Stimulated activated CD4-positive, alpha-beta T cell treated with anti-CD3 and anti-CD28 coated beads, Interleukin-1b, Interleukin-23, amount 100 ng/mL, for 4 hours (primary cell): ENCODE measurements around the gene FKBP2.
"Not testable (repeated sequence)": the region's sequence is repeated elsewhere in the genome, so short reads cannot be mapped to it uniquely, and the experiment has no call there.

Experiments used
- DNase-seq, 2 donors: peaks; one replicate each; pipeline ENCODE4 v3.0.0-alpha.2; 2020; ENCODE audit warnings: low read depth in 2 of 2

Gene FKBP2

GRCh38 chr11:64233913-64234586, 6.8 kb upstream of the FKBP2 start, which contains the start of gene VEGFB:
Gene VEGFB, plus strand, starts transcription at chr11:64234584. Its CDS starts 250 bp downstream, at chr11:64234834.
- peak; percentile 64 to 69 for DNase-seq

GRCh38 chr11:64234647-64235379, 6.1 kb upstream of the FKBP2 start:
- peak in 1 of 2 donors; percentile 44 for DNase-seq

- DNase-seq, result no peak
Observed at GRCh38 chr11:64235437-64236161, 5.3 kb upstream of the FKBP2 start.

- no peak for DNase-seq
Observed at GRCh38 chr11:64237484-64237951, 3.4 kb upstream of the FKBP2 start.

GRCh38 chr11:64238076-64238475, 2.8 kb upstream of the FKBP2 start:
- no peak for DNase-seq

- no peak for DNase-seq
Observed at GRCh38 chr11:64238999-64239398, 1.9 kb upstream of the FKBP2 start.

- no peak for DNase-seq
Observed at GRCh38 chr11:64239662-64240434, 1.0 kb upstream of the FKBP2 start.

- peak; percentile 100 for DNase-seq
Observed at GRCh38 chr11:64241241-64241490, 271 bp downstream of the FKBP2 start.

- no peak for DNase-seq
Observed at GRCh38 chr11:64241491-64242374, 838 bp downstream of the FKBP2 start.

- DNase-seq, result no peak
Observed at GRCh38 chr11:64243236-64243854, 2.5 kb downstream of the FKBP2 start.

GRCh38 chr11:64244107-64244506, 3.2 kb downstream of the FKBP2 start:
- no peak for DNase-seq

- DNase-seq, result no peak
Observed at GRCh38 chr11:64244966-64245365, 4.1 kb downstream of the FKBP2 start.

GRCh38 chr11:64245401-64245796, 4.5 kb downstream of the FKBP2 start:
- DNase-seq, result no peak

GRCh38 chr11:64245797-64246620, 5.1 kb downstream of the FKBP2 start:
- peak; percentile 71 to 75 for DNase-seq

GRCh38 chr11:64246621-64246870, 5.7 kb downstream of the FKBP2 start:
- not testable (repeated sequence) for DNase-seq

- peak; percentile 72 to 85 for DNase-seq
Observed at GRCh38 chr11:64246871-64247728, 6.2 kb downstream of the FKBP2 start, which contains the start of gene PPP1R14B. Gene PPP1R14B, minus strand, starts transcription at chr11:64246943. Its CDS starts 270 bp downstream, at chr11:64246673.

- no peak for DNase-seq
Observed at GRCh38 chr11:64247729-64248531, 7.0 kb downstream of the FKBP2 start.

- no peak for DNase-seq
Observed at GRCh38 chr11:64248578-64248977, 7.7 kb downstream of the FKBP2 start.
